Measurements from ENCODE around the gene SCN4B. TPM values are rescaled to one million over a fixed set of nuclear protein-coding genes. Genes with fewer than 3 reads are reported as not detected.

SCN4B gene
- total RNA-seq, 2 donors from 2014 or later = 0.15 to 0.20 TPM

DNA sequence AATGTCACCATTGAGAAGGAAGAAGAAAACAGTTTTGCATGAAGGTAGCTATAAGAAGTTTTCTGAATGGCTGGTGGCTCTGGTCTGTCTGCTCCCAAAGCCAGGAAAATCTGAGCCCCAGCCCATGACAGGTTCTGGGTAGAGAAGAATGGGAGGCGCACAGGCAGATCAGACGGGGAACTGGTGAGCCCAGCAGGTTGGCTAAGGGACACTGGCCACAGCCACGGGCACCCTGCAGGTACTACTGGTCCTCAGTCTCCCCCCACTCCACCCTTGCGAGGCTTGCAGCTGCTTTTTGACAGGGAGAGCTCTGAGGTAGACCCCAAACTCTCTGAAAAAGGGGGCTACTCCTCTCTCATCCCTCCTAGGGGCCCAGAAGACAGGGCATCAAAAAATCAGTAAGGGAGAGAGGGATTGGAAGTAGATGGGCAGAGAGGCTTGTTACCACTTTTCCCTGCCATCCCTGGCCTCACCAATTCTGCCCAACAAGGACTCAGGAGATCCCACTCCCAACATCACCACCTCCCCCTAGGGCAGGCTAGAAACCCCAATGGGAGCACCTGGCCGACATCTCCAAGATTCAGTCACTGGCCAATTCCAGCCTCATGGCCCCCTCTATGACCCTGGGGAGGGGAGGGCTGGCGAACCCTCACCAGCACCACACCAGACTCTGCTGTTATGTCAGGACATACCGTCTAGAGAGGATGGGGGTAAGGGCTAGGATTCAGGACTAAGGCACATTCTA lies 17.4 kb downstream of the SCN4B start:
- Histone ChIP-seq H3K27me3 (ENCODE audit: control insufficient read depth, insufficient read depth, low read length, poor library complexity, severe bottlenecking) (peaks cover under 1% of the 10 kb centered on the region), H3K4me1 (ENCODE audit: control insufficient read depth, insufficient read depth, low read length) (no peaks in the 10 kb centered on the region), H3K9ac (ENCODE audit: extremely low read depth, low read length, poor library complexity, severe bottlenecking) (no peak overlapping the region), H3K27ac (ENCODE audit: low read depth, low read length) (no peak overlapping the region), H3K4me3 (ENCODE audit: low read length) (no peak overlapping the region), H3K36me3 (ENCODE audit: control insufficient read depth, insufficient read depth, low read length) (no peaks in the 10 kb centered on the region), H3K9me3 (ENCODE audit: control insufficient read depth, low read length) (no peaks in the 10 kb centered on the region)
- TF ChIP-seq, protein P1, sequence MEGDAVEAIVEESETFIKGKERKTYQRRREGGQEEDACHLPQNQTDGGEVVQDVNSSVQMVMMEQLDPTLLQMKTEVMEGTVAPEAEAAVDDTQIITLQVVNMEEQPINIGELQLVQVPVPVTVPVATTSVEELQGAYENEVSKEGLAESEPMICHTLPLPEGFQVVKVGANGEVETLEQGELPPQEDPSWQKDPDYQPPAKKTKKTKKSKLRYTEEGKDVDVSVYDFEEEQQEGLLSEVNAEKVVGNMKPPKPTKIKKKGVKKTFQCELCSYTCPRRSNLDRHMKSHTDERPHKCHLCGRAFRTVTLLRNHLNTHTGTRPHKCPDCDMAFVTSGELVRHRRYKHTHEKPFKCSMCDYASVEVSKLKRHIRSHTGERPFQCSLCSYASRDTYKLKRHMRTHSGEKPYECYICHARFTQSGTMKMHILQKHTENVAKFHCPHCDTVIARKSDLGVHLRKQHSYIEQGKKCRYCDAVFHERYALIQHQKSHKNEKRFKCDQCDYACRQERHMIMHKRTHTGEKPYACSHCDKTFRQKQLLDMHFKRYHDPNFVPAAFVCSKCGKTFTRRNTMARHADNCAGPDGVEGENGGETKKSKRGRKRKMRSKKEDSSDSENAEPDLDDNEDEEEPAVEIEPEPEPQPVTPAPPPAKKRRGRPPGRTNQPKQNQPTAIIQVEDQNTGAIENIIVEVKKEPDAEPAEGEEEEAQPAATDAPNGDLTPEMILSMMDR (conservative IDR thresholded peaks at IDR 0.05) = no peak
- no peaks in the 10 kb centered on the region for H3K36me3 Mint-ChIP-seq (ENCODE audit: low read depth)
- H3K27me3 Mint-ChIP-seq (ENCODE audit: insufficient read depth) = peaks cover 36% of the 10 kb centered on the region
- H3K27ac Mint-ChIP-seq = no peak overlapping the region
- DNase-seq = no peak
- peaks cover 3% of the 10 kb centered on the region for H3K4me1 Mint-ChIP-seq
- no peak overlapping the region for H3K4me3 Mint-ChIP-seq
- H3K9me3 Mint-ChIP-seq = no peaks in the 10 kb centered on the region
- WGBS, 2 experiments (ENCODE audit: insufficient coverage in 1 of 2, insufficient read length in 1 of 2) = 85 to 100% methylated on average over 2 to 6 of the region's 7 CpGs

DNA sequence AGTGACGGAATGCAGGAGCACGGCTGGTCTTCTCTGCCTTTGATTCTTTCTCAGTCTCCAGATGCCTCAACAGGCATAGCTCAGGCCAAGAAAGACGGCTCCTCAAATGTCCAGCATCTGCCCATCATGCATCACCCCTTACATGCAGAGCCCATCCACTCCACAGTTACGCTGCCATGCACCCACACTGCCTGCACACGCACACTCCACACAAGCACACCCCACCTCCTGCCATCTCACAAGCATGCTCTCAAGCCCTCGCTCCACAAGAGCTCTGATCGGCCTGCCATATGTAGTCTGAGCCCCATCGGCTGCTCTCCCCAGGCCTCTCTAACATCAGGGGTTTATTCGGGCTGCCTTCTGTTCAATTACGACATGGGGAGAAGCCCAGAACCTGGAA lies 18.8 kb downstream of the SCN4B start:
- Histone ChIP-seq H3K36me3 (ENCODE audit: control insufficient read depth, insufficient read depth, low read length) (no peaks in the 10 kb centered on the region), H3K9me3 (ENCODE audit: control insufficient read depth, low read length) (no peaks in the 10 kb centered on the region), H3K27ac (ENCODE audit: low read depth, low read length) (no peak overlapping the region), H3K4me3 (ENCODE audit: low read length) (no peak overlapping the region), H3K27me3 (ENCODE audit: control insufficient read depth, insufficient read depth, low read length, poor library complexity, severe bottlenecking) (no peaks in the 10 kb centered on the region), H3K4me1 (ENCODE audit: control insufficient read depth, insufficient read depth, low read length) (no peaks in the 10 kb centered on the region), H3K9ac (ENCODE audit: extremely low read depth, low read length, poor library complexity, severe bottlenecking) (no peak overlapping the region)
- no peak overlapping the region for H3K27ac Mint-ChIP-seq
- H3K27me3 Mint-ChIP-seq (ENCODE audit: insufficient read depth) = peaks cover 30% of the 10 kb centered on the region
- H3K4me1 Mint-ChIP-seq = peaks cover 5% of the 10 kb centered on the region
- no peaks in the 10 kb centered on the region for H3K9me3 Mint-ChIP-seq
- TF ChIP-seq, protein P1 (conservative IDR thresholded peaks at IDR 0.05) = no peak
- DNase-seq = no peak
- WGBS, 2 experiments (ENCODE audit: insufficient coverage in 1 of 2, insufficient read length in 1 of 2) = 88 to 92% methylated on average over 6 to 10 of the region's 10 CpGs
- H3K36me3 Mint-ChIP-seq (ENCODE audit: low read depth) = no peaks in the 10 kb centered on the region
- no peak overlapping the region for H3K4me3 Mint-ChIP-seq

DNA sequence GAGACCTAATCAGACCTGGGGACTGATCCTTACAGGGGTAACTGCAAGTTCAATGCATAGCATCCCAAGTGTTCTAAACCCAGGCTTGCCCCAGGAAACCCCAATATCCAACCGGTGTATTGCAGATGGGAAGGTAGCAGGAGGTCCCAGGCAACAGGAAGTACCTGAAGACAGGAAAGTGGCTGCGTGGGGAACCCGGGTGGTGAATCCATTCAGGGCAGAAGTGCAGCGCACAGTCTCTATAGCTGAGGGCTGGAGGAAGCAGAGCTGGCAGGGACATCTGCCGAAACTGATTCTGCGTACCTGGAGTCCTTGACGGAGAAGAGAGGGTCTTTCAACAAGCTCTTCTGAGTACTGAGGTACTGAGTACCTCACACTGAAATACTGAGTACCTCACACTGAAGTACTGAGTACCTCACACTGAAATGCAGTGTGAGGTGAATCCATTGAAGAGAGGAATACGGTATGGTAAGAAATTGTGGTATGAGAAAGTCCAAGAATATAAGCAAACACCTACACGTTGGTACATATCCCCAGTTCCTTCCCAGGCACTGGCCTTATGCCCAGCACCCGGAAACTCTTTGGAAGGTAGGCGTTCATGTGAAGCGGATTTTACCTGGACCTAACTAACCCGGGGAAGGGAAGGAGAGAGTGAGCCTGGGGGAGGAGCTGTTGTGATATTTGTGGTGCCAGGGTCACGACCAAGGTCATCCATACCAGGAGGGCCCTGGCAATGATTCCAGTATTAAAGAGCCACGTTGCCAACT lies 20.1 kb downstream of the SCN4B start:
- no peaks in the 10 kb centered on the region for H3K9me3 Mint-ChIP-seq
- no peaks in the 10 kb centered on the region for H3K36me3 Mint-ChIP-seq (ENCODE audit: low read depth)

More for the DNA sequence above, 20.1 kb downstream of the SCN4B start:
- Histone ChIP-seq H3K4me1 (ENCODE audit: control insufficient read depth, insufficient read depth, low read length) (no peaks in the 10 kb centered on the region), H3K36me3 (ENCODE audit: control insufficient read depth, insufficient read depth, low read length) (no peaks in the 10 kb centered on the region), H3K9ac (ENCODE audit: extremely low read depth, low read length, poor library complexity, severe bottlenecking) (no peak overlapping the region), H3K9me3 (ENCODE audit: control insufficient read depth, low read length) (no peaks in the 10 kb centered on the region), H3K27me3 (ENCODE audit: control insufficient read depth, insufficient read depth, low read length, poor library complexity, severe bottlenecking) (no peaks in the 10 kb centered on the region), H3K27ac (ENCODE audit: low read depth, low read length) (no peak overlapping the region), H3K4me3 (ENCODE audit: low read length) (no peak overlapping the region)
- Mint-ChIP-seq H3K4me3 (no peak overlapping the region), H3K4me1 (peaks cover 5% of the 10 kb centered on the region), H3K27ac (no peak overlapping the region), H3K27me3 (ENCODE audit: insufficient read depth) (peaks cover 21% of the 10 kb centered on the region)
- no peak for DNase-seq
- TF ChIP-seq, protein P1 (conservative IDR thresholded peaks at IDR 0.05) = no peak
- 89 to 90% methylated on average over 12 to 15 of the region's 15 CpGs for WGBS, 2 experiments (ENCODE audit: insufficient coverage in 1 of 2, insufficient read length in 1 of 2)
